ENCODE results near the gene COL8A2.
A peak's percentile ranks its signal among the peaks of the same experiment; 100 is the strongest.

Gene COL8A2

DNA sequence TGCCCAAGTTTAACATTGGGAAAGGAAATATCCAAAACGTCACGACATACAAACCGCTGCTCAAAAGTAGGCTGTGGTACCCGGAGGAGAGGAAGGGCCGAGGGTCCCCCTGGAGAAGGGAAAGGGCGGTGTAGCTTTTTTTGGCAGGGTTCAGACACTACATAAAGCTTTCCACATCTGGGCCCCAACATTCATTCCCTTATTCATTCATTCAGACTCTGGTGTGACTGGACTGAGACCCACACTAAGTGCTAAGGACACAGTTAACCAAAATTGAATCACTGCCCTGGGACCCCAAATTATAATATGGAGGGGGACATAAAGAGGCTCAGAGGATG lies 10.3 kb upstream of the COL8A2 start:
- DNase-seq, result no peak

DNA sequence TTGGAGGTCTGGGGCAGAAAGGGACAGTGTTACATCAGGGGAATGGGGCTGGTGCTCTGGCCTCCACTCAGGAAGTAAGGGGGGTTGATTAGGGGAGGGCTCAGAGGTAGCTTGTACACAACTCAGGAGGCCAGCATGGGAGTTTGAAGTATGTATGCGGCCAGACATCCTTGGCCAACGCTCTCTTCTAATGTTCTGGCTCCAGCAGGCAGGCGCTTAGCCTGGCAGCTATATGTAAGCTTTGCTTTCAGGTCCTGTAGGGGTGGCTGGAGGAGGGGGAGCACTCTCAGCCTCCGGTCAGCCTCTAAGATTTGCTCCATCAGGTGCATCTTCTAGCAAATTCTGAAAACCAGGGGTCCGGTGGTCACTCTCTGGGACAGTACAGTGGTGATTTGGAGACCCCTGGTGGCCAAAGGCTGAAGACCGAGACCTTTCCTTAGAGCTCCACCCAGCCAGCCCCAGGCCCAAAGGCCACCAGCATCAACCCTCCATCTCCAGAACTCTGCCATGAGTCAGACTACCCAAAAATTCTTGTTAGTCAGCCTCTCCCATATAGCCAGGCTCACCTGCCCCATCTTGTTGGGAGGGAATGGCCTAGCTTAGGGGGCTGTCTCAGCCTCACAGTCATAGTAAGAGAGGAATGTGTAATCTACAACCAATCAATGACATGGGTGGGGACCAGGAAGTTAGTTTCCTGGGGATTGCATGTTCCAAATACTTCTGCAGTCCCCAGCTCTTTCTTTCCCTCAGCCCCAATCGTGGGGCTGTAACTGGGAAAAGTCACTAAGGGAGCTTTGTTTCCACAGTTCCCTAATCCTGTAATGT lies 9.7 kb upstream of the COL8A2 start:
- DNase-seq, result peak in 1 of 2 experiments; percentile 35

DNA sequence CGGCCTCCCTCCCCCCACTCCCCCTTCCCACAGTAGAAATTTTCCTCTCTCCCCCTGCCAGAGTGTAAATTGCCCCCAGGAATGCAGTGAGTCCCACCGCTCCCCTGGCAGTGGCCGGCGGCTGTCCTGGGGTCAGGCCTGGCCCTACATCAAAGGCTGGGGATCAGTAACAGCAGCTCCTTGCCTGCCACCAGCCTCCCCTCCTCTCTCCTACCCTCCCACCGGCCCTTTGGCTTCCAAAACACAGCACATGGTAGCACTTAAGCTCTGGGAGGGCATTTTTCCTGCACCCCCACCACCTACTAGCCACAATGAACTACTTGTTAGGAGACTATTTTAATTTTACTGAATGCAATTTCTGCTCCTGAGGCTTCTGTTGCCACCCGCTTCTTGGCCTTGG lies 9.0 kb upstream of the COL8A2 start:
- DNase-seq, result no peak

DNA sequence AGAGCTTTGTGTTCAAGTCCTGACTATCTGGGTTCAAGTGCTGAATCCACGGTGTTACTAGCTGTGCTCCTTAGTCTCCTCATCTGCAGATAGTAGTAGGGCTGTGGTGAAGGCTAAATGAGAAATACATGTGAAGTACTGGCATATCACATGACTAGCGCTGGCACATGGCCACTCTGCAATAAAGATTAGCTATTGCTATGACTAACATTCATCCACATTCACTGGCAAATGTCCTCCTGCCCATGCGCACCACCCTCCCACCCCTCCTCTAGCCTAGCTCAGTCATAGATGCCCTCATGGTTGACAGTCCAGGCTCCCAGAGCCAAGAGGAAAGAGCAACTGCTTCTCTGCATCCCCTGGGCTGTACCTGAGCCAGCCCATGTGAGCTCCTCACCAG lies 8.5 kb upstream of the COL8A2 start:
- DNase-seq, result no peak

DNA sequence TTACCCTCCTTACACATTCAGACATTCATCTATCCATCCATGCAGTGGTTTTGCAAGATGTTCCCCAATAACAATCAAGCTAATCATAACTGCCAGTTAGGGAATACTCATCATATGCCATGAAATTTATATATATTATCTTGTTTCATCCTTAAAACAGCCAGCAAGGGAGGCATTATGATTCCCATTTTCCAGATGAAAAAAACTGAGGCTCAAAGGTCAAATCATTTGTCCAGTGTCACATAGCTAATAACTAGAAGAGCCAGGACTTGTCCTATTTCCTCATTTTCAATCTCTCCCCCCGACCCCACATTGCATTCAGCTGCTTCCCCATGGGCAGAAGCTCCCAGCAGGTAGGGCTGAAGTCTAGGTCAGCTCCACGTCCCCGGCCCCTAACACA lies 7.0 kb upstream of the COL8A2 start:
- DNase-seq, result no peak

DNA sequence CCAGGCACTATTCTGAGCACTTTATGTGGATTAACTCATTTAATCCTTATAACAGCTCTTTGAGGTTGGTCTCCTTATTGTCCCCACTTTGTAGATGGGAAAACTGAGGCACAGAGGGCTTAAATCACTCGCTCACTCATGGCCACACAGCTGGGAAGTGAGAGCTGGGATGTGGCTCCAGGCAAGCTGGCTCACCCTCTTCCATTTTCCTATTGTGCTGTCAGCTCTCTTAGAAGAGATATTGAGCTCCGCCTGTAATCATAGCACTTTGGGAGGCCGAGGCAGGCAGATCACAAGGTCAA lies 3.8 kb upstream of the COL8A2 start:
- DNase-seq, result no peak

DNA sequence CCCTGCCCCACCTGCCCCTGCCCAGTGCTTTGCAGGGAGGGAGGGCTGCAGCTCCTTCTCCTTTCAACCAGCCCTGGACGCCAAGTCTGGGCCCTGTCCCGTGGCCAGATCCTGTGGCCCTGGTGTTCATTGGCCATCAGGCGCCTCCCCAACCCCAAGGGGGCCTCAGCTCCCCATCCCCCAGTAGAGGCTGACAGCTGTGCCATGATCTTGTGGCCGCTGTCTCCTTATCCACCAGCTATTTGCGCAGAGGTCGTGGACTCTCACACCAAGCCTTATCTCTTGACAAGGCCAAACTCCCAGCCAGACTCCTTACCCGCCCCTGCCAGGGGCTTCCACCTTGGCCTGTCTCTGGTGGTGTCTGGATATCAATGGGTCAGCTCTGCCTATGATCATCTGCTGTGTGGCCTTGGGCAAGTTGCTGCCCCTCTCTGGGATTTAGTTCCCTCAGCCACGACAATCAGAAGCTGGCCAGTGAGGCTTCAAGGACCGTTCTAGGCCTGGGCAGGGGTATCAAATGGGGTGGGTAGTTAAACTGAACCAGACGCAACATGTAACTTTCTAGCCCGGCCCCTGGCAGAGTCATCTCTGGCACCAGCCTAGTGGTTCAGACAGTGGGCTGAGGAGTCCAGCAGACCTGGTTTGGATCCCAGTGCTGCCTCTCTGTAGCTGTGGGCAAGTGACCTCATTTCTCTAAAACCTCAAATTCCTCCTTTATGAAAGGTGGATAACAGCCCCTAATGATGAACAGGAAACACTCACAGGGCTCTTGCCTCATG lies 3.3 kb upstream of the COL8A2 start:
- DNase-seq, result no peak

DNA sequence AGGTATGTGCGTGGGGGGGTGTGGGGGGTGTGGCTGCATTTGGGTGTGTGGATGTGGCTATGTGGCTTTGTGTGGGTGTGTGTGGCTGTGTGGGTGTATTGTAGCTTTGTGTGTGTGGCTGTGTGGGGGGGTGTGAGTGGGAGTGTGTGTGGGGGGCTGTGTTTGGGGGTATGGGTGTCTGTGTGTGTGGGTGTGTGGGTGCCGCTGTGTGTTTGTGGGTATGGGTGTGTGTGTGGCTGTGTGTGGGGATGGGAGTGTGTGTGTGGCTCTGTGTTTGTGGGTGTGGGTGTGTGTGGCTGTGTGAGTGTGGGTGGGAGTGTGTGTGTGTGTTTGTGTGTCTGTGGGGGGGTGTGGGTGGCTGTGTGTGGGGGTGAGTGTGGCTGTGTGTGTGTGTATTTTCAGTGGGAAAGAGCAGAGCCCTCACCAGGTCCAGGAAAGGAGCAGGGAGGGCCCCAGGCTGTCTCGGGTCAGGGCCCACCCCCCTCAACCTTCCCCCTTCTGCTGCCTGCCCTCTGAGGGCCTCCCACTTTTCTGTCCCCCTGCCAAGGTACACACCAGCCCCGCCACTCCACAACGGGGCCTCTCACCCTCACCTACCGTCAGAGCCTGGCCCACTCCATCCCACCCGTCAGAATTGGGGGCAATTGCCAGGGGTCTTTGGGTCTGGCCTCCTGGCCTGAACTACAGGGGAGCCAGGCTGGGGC lies 1.9 kb upstream of the COL8A2 start:
- DNase-seq, result no peak

DNA sequence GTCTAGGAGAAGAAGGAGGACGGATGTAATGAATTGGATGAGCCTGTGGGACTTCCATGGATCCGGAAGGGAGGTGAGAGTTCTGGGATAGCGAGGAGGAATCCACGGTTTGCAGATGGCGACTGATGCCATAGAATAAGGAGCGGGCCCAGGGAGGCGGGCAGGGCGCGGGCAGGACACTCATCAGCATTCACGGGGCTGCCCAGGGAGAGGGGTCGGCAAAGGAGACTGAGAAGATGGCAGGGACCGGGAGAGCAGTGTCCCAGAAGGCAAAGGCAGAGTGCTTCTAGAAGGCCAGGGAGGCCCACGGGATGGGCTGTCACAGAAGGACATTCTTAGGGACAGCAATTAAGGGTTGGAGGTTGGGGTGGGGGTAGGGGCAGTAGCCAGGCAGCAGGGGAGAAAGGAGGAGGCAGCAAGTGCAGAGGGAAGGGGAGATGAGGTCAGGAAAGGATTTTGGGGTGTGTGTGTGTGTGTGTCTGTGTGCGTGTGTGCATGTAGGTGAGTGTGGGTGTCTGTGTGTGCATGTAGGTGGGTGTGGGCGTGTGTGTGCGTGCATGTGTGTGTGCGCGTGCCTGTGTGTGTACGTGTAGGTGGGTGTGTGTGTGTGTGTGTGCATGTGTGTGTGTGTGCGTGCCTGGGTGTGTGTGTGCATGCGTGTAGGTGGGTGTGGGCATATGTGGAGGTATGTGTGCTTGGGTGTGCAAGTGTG lies 1.1 kb upstream of the COL8A2 start:
- no peak for DNase-seq

DNA sequence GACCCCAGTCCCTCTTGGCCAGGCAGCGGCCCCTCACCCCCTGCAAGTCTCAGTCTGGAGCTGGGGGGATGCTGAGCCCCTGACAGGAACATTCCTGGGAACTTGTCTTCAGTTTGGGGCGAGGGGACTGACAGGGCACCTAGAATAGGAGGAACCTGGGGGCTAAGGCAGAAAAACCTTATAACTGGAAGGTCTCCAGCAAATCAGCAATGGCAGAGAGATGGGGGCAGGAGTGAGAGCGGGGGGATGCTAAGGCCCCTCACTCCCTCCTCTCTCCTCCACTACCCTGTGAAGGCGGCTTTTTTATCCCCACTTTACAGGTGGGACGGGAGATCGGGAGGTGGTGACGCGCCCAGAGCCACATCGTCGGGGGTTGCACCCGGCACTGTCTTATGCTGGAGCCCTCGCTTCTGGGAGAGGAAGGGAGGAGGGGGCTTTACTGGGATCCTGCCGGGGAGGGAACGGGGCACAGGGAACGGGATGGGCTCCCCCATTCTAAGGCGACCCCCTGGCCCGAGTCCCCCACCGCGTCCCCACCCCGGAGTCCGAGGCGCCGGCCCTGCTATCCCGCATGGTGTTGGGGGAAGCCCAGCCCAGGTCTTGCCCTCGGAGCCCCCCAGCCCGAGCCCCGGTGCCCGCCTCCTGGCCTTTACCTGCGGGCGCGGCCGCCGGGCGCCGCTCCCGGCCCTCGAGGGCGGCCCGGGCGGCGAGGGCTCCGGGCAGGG lies 456 bp downstream of the COL8A2 start:
- DNase-seq, result no peak

DNA sequence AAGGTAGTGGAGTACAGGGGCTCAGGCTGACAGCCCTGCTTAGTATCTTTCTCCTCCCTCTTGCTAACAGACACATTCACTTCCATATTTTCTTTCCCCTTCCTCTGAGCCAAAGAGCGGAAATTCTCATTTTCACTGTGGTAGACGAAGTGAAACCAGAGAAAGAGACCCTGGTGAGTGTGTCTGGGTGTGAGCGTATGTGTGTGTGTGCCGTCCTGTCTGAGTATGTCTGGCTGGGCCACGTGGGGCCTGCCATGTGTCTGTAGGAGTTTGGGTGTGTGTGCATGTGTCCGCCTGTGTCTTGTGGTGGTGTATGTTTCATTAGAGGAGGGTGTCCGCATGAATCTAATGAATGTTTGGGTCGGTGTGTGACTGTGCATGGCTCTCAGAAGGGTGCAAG lies 1.7 kb downstream of the COL8A2 start:
- DNase-seq, result no peak

DNA sequence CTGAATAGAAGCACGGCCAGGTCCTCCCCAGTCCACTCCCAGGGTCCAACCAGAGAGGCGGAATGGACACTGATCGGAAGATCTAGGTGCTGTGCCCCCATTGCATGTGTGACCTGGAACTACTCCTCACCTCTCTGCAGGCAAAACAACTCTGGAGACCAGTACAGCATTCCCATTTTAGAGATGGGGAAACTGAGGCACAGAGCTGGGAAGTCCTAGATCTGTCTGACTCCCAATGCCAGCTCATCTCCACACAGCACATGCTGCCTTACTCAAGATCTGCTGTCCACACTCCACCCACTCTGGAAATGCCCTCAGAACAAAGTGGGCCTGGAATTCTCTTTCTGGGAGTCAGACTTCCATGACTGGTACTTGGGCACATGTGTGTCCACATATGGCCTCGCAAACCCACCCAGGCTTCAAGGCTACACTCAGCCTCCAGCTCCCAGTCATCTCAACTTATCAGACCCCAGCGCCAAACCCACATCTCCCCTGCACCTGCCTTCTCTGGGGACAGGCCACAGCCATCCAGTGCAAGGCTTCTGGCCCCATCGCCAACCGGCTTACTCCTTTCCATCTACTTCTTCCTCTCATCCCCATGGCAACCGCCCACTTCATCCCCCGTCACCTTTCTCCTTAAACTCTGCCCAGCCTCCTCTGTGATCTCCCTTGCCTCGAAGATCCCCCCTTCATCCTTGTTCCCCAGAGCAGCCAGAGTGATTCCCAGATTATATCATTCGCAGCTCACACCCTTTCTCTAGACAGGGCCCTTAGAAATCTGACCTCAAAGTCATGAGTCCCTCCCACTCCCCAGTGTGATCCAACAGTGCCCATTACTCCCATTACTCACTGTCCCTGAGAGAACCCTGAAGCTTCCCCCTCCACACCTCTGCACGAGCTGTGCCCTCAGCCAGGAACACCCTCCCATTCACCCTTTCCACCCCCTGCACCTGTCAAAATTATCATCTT lies 2.7 kb downstream of the COL8A2 start:
- no peak for DNase-seq

DNA sequence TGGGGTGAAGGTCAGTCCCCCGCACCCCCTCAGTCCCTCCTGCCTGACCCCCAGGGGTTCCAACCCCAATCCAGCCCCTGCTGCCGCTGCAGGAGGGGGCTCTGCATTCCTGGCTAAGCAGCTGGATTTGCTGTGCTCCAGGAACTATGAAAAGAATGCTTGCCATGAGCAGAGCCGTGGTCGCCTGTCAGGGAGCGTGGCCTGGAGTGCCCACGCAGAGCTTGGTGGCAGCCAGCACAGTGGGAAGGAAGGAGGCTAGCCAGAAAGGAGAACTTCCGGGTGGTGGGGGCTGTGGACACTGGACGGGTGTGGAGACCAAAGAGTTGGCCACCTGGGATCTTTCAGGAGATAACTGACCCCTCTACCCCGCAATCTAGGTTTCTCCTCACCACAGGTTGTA lies 5.6 kb downstream of the COL8A2 start:
- DNase-seq, result no peak

DNA sequence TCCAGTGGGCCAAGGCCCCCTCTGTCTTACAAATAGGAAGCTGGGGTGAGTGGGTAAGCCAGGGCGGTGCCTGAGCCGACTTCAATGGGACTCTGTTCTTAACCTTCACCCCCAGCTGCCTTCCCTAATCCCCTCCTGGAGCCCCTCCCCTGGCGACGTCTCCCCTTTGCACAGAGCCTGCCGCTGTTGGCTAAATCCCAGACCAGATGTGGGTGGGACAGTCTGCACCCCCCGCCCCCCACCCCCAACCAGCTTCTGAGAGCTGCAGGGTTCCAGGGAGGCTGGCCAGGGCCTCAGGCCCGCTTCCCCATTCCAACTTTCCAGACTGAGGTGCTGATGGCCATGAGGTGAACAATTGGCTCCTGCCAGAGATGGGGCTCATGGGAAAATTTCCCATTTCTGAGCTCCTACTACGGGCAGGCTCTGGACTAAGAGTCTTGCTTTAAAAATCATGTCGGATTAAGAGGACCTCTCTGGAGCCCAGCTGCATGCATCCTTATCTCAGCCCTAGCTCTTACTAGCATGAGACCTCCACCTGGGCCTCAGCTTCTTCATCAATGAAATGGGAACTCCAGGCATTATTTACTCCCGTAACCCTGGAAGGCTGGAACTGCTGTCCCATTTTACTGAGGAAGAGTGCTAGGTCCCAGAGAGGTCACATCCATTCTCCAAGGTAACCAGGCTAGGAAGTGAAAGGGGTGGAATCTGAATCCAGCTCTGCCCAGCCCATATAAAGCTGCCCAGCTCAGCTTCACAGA lies 6.4 kb downstream of the COL8A2 start:
- peak in 1 of 2 experiments; percentile 18 for DNase-seq

DNA sequence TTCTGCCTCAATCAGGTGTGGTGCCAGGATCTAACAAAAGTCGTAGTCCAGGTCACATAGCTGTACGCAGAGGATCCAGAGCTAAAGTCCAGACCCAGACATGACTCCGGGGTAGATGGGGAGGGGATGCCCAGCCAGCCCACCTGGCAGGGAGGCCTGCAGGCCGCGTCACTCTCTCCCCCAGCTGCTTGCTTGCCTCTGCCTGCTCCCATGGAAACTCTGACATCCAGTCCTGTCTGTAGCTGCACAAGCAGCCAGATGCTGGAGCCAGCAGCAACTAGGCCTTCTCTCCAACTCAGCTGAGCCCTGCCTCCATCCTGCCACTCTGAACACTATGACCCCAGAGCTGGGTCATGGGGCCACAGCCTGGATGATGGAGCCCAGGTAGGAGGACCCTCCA lies 8.1 kb downstream of the COL8A2 start:
- DNase-seq, result no peak

DNA sequence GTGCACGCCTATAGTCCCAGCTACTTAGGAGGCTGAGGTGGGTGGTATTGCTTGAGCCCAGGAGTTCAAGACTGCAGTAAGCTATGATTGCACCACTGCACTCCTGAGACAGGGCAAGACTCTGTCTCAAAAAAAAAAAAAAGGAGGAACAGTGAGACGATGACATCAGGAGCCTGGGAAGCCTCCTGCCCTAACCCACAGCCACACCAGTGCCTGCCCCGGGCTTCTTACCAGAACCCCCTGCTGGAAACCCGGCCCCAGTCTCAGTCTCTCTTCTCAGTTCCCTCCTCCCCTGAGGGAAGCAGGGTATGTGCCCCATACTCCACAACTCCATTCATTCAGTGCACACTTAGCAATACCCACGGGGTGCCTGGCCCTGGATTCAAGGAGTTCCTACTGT lies 9.1 kb downstream of the COL8A2 start:
- DNase-seq, result no peak

DNA sequence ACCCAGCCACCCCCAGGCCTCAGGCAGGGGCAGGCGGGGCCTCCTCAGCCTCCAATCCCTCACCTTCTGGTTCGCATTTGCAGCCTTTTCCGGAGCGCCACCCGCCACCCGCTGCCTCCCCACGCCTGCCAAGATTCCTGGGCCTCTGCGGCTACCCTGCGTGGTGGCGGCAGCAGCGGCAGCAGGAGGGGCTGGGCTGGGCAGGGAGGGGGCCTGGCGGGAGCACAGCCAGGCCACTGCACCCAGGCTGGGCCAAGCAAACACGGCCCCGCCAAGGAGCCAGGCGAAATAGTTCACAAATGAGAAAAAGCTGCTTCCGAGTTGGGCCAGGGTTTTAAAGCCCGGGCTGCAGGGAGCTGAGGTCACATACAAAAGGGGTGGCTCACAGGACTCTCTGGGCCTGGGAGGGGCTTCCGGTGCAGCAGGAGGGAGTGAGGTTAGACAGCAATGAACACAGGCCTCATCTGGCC lies 9.8 kb downstream of the COL8A2 start:
- no peak for DNase-seq

DNA sequence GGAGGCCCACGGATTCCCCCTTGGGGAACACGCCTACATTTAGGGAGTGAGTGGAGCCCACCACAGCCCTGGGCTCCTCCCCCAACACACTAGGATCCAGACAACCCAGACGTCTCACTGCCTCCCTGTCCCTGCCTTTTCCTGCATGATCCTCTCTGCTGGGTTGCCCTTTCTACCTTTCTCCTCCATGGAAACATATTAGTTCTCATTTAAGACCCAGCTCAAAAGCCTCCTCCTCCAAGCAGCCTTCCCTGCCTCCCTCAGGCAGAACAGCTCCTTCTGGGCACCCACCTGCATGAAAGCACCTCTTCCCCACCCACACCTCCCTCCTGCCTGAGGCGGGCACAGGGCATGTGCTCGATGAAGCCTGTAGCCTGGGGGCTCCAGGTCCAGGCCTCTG lies 10.7 kb downstream of the COL8A2 start:
- DNase-seq, result no peak

DNA sequence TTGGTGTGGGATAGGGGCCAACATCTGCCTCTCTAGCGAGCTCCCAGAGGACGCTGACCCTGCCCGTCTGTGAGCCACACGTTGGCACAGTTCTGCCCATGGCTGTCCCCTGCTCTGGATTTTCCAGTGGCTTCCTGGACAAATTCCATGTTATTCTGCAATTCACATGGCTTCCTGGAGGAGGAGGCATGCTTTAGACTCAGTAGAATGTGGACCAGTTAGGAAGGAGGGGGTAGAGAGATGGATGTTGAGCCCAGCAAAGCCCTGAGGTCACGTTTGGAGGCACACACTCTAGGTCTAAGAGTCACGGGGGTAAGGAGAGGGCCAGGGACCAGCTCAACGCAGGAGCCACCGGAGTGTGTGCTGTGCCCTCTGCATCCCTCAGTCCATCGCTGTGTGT lies 12.2 kb downstream of the COL8A2 start:
- no peak for DNase-seq

DNA sequence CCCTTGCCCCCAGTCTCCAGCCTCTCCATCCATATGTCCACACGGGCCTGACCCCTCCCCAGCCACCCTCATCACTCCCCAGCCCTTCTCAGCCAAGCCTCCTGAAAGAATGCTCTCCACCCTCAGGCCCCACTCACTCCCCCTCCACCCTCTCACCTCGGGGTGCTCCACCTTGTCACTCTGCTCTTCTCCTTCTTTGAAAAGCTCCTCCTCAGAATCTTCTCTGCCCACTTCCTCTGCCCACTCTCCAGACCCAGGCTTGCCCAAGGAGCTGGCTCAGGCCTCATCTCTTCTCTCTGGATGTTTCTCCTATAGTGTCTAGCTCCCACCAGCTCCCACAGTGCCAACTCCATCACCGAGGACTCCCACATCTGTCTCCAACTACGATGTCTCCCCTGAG lies 13.9 kb downstream of the COL8A2 start:
- DNase-seq, result no peak
